GM10248 (cell line): ENCODE measurements around the gene PON1.

Experiments used
- CTCF ChIA-PET: fragments of 300-600 bp; sonication (Branson Sonifier 250); formaldehyde crosslinking; extraction: SDS; loops from one replicate; lab custom pipeline; 2021; ENCODE audit warnings: antibody characterized with exemption; lab: Yijun Ruan, JAX
- POLR2A ChIA-PET: fragments of 350-650 bp; sonication (Branson Sonifier 250); formaldehyde crosslinking; extraction: SDS; loops from one replicate; lab custom pipeline; 2020; ENCODE audit warnings: antibody characterized with exemption; lab: Yijun Ruan, JAX
- DNase-seq: peaks from one replicate; pipeline ENCODE4 v3.0.0; 2012; ENCODE audit errors: extremely low spot score
- CTCF ChIP-seq: IDR thresholded peaks from 2 replicates; pipeline ENCODE4 v1.5.1; 2012; ENCODE audit warnings: mild to moderate bottlenecking, low read depth; ENCODE audit errors: extremely low read depth, missing control alignments, control extremely low read depth

PON1 gene

GRCh38 chr7:95298091-95298490 lies 26.2 kb downstream of the PON1 start:
- POLR2A ChIA-PET: no interaction called here
- CTCF ChIA-PET: no interaction called here
- no peak for DNase-seq
- TF ChIP-seq CTCF: no peak

GRCh38 chr7:95297041-95297440 lies 27.3 kb downstream of the PON1 start:
- ChIA-PET POLR2A (no interaction called here), CTCF (no interaction called here)
- TF ChIP-seq CTCF: no peak
- no peak for DNase-seq

- POLR2A ChIA-PET: no interaction called here
- TF ChIP-seq CTCF: no peak
- CTCF ChIA-PET: no interaction called here
- no peak for DNase-seq
Observed at GRCh38 chr7:95296456-95296855, 27.9 kb downstream of the PON1 start.

GRCh38 chr7:95295397-95295796 lies 28.9 kb downstream of the PON1 start:
- CTCF ChIA-PET: no interaction called here
- no peak for TF ChIP-seq CTCF
- no peak for DNase-seq
- POLR2A ChIA-PET: no interaction called here

GRCh38 chr7:95290166-95290830 lies 34.0 kb downstream of the PON1 start:
- POLR2A ChIA-PET: no interaction called here
- no peak for TF ChIP-seq CTCF
- no peak for DNase-seq
- CTCF ChIA-PET: interaction anchor here (1.0 kb wide), 1 partner anchor 10 kb away, joined by 4 read pairs; no protein-coding TSS in a partner anchor

- CTCF ChIA-PET: no interaction called here
- POLR2A ChIA-PET: no interaction called here
- no peak for TF ChIP-seq CTCF
- no peak for DNase-seq
Observed at GRCh38 chr7:95286096-95286495, 38.2 kb downstream of the PON1 start.
